H9 (cell line): Measurements from ENCODE around the gene HSPG2. TPM values are rescaled to one million over a fixed set of nuclear protein-coding genes. Genes with fewer than 3 reads are reported as not detected.

Source experiments
- DNase-seq: peaks from one replicate; pipeline ENCODE4 v3.0.0-alpha.2; 2017
- H2AFZ ChIP-seq: one replicate; pipeline ENCODE4 v1.6.1; 2013; ENCODE audit warnings: mild to moderate bottlenecking, low read length, control low read depth, moderate library complexity
- H2AK5ac ChIP-seq: 2 replicates; pipeline ENCODE4 v1.6.1; 2013; ENCODE audit warnings: low read length, control low read depth, mixed read lengths; ENCODE audit not compliant: insufficient read length
- H2BK120ac ChIP-seq: one replicate; pipeline ENCODE4 v1.6.1; 2013; ENCODE audit warnings: low read depth, mild to moderate bottlenecking, low read length, control low read depth, inconsistent platforms; ENCODE audit not compliant: poor library complexity, severe bottlenecking
- H2BK12ac ChIP-seq: 2 replicates; pipeline ENCODE4 v1.6.1; 2013; ENCODE audit warnings: low read length, control low read depth, mixed read lengths, low read depth; ENCODE audit not compliant: insufficient read length
- H2BK15ac ChIP-seq: 2 replicates; pipeline ENCODE4 v1.6.1; 2013; ENCODE audit warnings: low read depth, low read length, control low read depth
- H2BK20ac ChIP-seq: one replicate; pipeline ENCODE4 v1.6.1; 2013; ENCODE audit warnings: low read depth, mild to moderate bottlenecking, low read length, control low read depth, inconsistent platforms; ENCODE audit not compliant: poor library complexity, severe bottlenecking
- H2BK5ac ChIP-seq: 2 replicates; pipeline ENCODE4 v1.6.1; 2013; ENCODE audit warnings: low read length, control low read depth, mixed read lengths; ENCODE audit not compliant: insufficient read length
- H3K14ac ChIP-seq: 2 replicates; pipeline ENCODE4 v1.6.1; 2013; ENCODE audit warnings: low read length, control low read depth; ENCODE audit not compliant: insufficient read depth
- H3K18ac ChIP-seq: 2 replicates; pipeline ENCODE4 v1.6.1; 2013; ENCODE audit warnings: low read depth, mild to moderate bottlenecking, mixed read lengths, low read length, control low read depth; ENCODE audit not compliant: insufficient read length
- H3K23ac ChIP-seq: 2 replicates; pipeline ENCODE4 v1.6.1; 2013; ENCODE audit warnings: low read length, control low read depth, mixed read lengths, low read depth; ENCODE audit not compliant: insufficient read length
- H3K23me2 ChIP-seq: 2 replicates; pipeline ENCODE4 v1.6.1; 2013; ENCODE audit warnings: low read depth, mild to moderate bottlenecking, mixed read lengths, low read length, control low read depth; ENCODE audit not compliant: insufficient read length, poor library complexity, severe bottlenecking
- H3K27ac ChIP-seq: 2 replicates; pipeline ENCODE4 v1.5.1; 2013; ENCODE audit warnings: low read length, control low read depth, mixed read lengths, low read depth; ENCODE audit not compliant: insufficient read length
- H3K27me3 ChIP-seq: 2 replicates; pipeline ENCODE4 v1.6.1; 2013; ENCODE audit warnings: low read length, control low read depth, inconsistent platforms; ENCODE audit not compliant: insufficient read depth
- H3K4ac ChIP-seq: 2 replicates; pipeline ENCODE4 v1.6.1; 2013; ENCODE audit warnings: low read depth, mild to moderate bottlenecking, control low read depth, inconsistent platforms, low read length, moderate library complexity
- H3K4me1 ChIP-seq: 2 replicates; pipeline ENCODE4 v1.6.1; 2013; ENCODE audit warnings: low read length, control low read depth, inconsistent platforms; ENCODE audit not compliant: insufficient read depth
- H3K4me2 ChIP-seq: 2 replicates; pipeline ENCODE4 v1.6.1; 2013; ENCODE audit warnings: low read length, control low read depth, mixed read lengths; ENCODE audit not compliant: insufficient read length, insufficient read depth
- H3K56ac ChIP-seq: 2 replicates; pipeline ENCODE4 v1.6.1; 2013; ENCODE audit warnings: low read depth, mild to moderate bottlenecking, mixed read lengths, low read length, control low read depth; ENCODE audit not compliant: insufficient read length
- H3K79me1 ChIP-seq: 2 replicates; pipeline ENCODE4 v1.6.1; 2013; ENCODE audit warnings: low read depth, mild to moderate bottlenecking, moderate library complexity, low read length, control low read depth, inconsistent platforms; ENCODE audit not compliant: insufficient read depth, poor library complexity, severe bottlenecking
- H3K79me2 ChIP-seq: 2 replicates; pipeline ENCODE4 v1.6.1; 2013; ENCODE audit warnings: low read length, control low read depth, inconsistent platforms; ENCODE audit not compliant: insufficient read depth
- H3K9ac ChIP-seq: 2 replicates; pipeline ENCODE4 v1.6.1; 2013; ENCODE audit warnings: low read length, control low read depth, mixed read lengths; ENCODE audit not compliant: insufficient read length; ENCODE audit errors: extremely low read depth
- H3K9me3 ChIP-seq: one replicate; pipeline ENCODE4 v1.6.1; 2013; ENCODE audit warnings: low read depth, low read length, inconsistent platforms; ENCODE audit not compliant: control insufficient read depth
- H3T11ph ChIP-seq: one replicate; pipeline ENCODE4 v1.6.1; 2013; ENCODE audit warnings: mild to moderate bottlenecking, low read length, control low read depth, inconsistent platforms
- H4K20me1 ChIP-seq: one replicate; pipeline ENCODE4 v1.6.1; 2013; ENCODE audit not compliant: control insufficient read depth, insufficient read length, insufficient read depth
- H4K5ac ChIP-seq: 2 replicates; pipeline ENCODE4 v1.6.1; 2013; ENCODE audit warnings: low read depth, mild to moderate bottlenecking, mixed read lengths, low read length, control low read depth; ENCODE audit not compliant: insufficient read length
- H4K8ac ChIP-seq: replicated peaks from 2 replicates; pipeline ENCODE4 v1.6.1; 2013; ENCODE audit warnings: low read length, control low read depth, mixed read lengths, low read depth; ENCODE audit not compliant: insufficient read length
- H4K91ac ChIP-seq: 2 replicates; pipeline ENCODE4 v1.6.1; 2013; ENCODE audit warnings: low read depth, mild to moderate bottlenecking, moderate library complexity, mixed read lengths, low read length, control low read depth; ENCODE audit not compliant: insufficient read length
- H3K27ac Mint-ChIP-seq, 3 experiments: 2 replicates in 2 of 3; 3 replicates in 1 of 3; pipeline ENCODE4 v1.8.0; 2020 to 2021; ENCODE audit warnings: mixed read lengths in 3 of 3, mild to moderate bottlenecking in 1 of 3, moderate library complexity in 1 of 3
- H3K27me3 Mint-ChIP-seq: 2 replicates; pipeline ENCODE4 v1.8.0; 2021; ENCODE audit warnings: low read depth, mild to moderate bottlenecking, moderate library complexity, mixed read lengths
- H3K36me3 Mint-ChIP-seq, 3 experiments: 2 replicates in 2 of 3; 3 replicates in 1 of 3; pipeline ENCODE4 v1.8.0; 2020 to 2021; ENCODE audit warnings: low read depth in 3 of 3, mixed read lengths in 3 of 3; ENCODE audit not compliant: insufficient read depth in 1 of 3
- H3K4me1 Mint-ChIP-seq, 2 experiments: 2 replicates each; pipeline ENCODE4 v1.8.0; 2020; ENCODE audit warnings: mixed read lengths in 2 of 2
- H3K4me3 Mint-ChIP-seq, 2 experiments: 2 replicates in 1 of 2; 3 replicates in 1 of 2; pipeline ENCODE4 v1.8.0; 2020 to 2021; ENCODE audit warnings: mild to moderate bottlenecking in 2 of 2, mixed read lengths in 2 of 2, moderate library complexity in 1 of 2
- H3K9me3 Mint-ChIP-seq, 2 experiments: 2 replicates in 1 of 2; 3 replicates in 1 of 2; pipeline ENCODE4 v1.8.0; 2020; ENCODE audit warnings: mild to moderate bottlenecking in 2 of 2, mixed read lengths in 2 of 2, moderate library complexity in 1 of 2
- CTCF ChIP-seq: fragments of 200-600 bp; sonication (generic); conservative IDR thresholded peaks from 3 replicates; pipeline ENCODE4 v1.8.0; 2021; ENCODE audit warnings: antibody characterized with exemption, mild to moderate bottlenecking
- WGBS: extraction: QIAGEN DNeasy Blood & Tissue Kit; methylation state at CpG from one replicate; pipeline ENCODE4 v1.1.7; 2013; ENCODE audit warnings: missing lambda C conversion rate, low lambda C conversion rate, mixed read lengths; ENCODE audit not compliant: insufficient read length; ENCODE audit errors: extremely low coverage; 5-methylcytosine and 5-hydroxymethylcytosine counted together
- total RNA-seq: library from RNA; stranded (reverse); gene quantifications from 2 replicates; pipeline ENCODE4 v1.2.1, GENCODE V29; 2021

HSPG2 gene
- total RNA-seq, 1 experiment from 2014 or later: 90.0 TPM

GRCh38 chr1:21891081-21891480 is 46.0 kb downstream of the HSPG2 start:
- WGBS: no CpG with 5 or more reads among the region's 6 CpGs
- Histone ChIP-seq H3K18ac (no peak overlapping the region), H3K27me3 (no peaks in the 10 kb centered on the region), H3K4me1 (no peaks in the 10 kb centered on the region), H3K23ac (no peak overlapping the region), H3K4me2 (no peak overlapping the region), H2BK20ac (no peak overlapping the region), H3K79me1 (no peaks in the 10 kb centered on the region), H3K14ac (no peak overlapping the region), H3K9ac (no peak overlapping the region), H4K5ac (no peak overlapping the region), H2BK12ac (no peak overlapping the region), H2BK15ac (no peak overlapping the region), H2AK5ac (no peak overlapping the region), H4K91ac (no peak overlapping the region), H3T11ph (no peak overlapping the region), H2BK5ac (no peak overlapping the region), H3K27ac (no peak overlapping the region), H3K4ac (no peak overlapping the region), H2BK120ac (no peak overlapping the region), H3K9me3 (no peaks in the 10 kb centered on the region), H2AFZ (no peak overlapping the region), H3K56ac (no peak overlapping the region), H3K79me2 (no peaks in the 10 kb centered on the region), H4K20me1 (no peaks in the 10 kb centered on the region), H3K23me2 (no peaks in the 10 kb centered on the region), H4K8ac (no peak overlapping the region)
- DNase-seq: no peak
- H3K4me3 Mint-ChIP-seq: no peak overlapping the region
- H3K4me1 Mint-ChIP-seq: peaks cover 3% of the 10 kb centered on the region in 2 experiments; a peak in 3 of 4 replicates
- H3K36me3 Mint-ChIP-seq: peaks cover 12 to 54% (median 54%) of the 10 kb centered on the region in 3 experiments; a peak in 6 of 7 replicates
- H3K9me3 Mint-ChIP-seq: no peaks in the 10 kb centered on the region
- no peaks in the 10 kb centered on the region for H3K27me3 Mint-ChIP-seq
- peak overlapping the region in 2 of 3 experiments; percentile 34 to 58; a peak in 3 of 7 replicates for H3K27ac Mint-ChIP-seq
- no peak for TF ChIP-seq CTCF
